ENCODE measurements around the gene KRTAP1-3.

Gene KRTAP1-3

GRCh38 chr17:40997361-40997760, 37.3 kb downstream of the KRTAP1-3 start:
- H2BK12ac ChIP-seq (ENCODE audit: low read length) = no peak overlapping the region
- H3K4me2 ChIP-seq (ENCODE audit: low read length) = no peak overlapping the region
- no peak overlapping the region for H4K8ac ChIP-seq (ENCODE audit: low read depth, low read length)
- H3K23ac ChIP-seq (ENCODE audit: low read length) = no peak overlapping the region
- H3K9ac ChIP-seq (ENCODE audit: low read length) = no peak overlapping the region
- no peak overlapping the region for H3K27ac ChIP-seq (ENCODE audit: low read depth, low read length)
- H3K36me3 ChIP-seq (ENCODE audit: control insufficient read depth in 1 of 2, insufficient read depth in 2 of 2, low read length in 2 of 2) = no peaks in the 10 kb centered on the region
- H3K79me2 ChIP-seq (ENCODE audit: control insufficient read depth, insufficient read depth, low read length, poor library complexity) = no peaks in the 10 kb centered on the region
- no peak overlapping the region for H3K14ac ChIP-seq (ENCODE audit: low read length)
- no peaks in the 10 kb centered on the region for H3K9me3 ChIP-seq (ENCODE audit: insufficient read depth, low read depth, low read length)
- no peak overlapping the region for H3K4me3 ChIP-seq (ENCODE audit: low read depth, low read length)
- no peak overlapping the region for H2AK5ac ChIP-seq (ENCODE audit: low read length)
- H3K4me1 ChIP-seq (ENCODE audit: control insufficient read depth in 1 of 2, insufficient read depth in 2 of 2, low read length in 2 of 2) = no peaks in the 10 kb centered on the region
- H3K27me3 ChIP-seq (ENCODE audit: insufficient read depth, low read length) = no peaks in the 10 kb centered on the region
- no peak overlapping the region for H2AFZ ChIP-seq (ENCODE audit: insufficient read depth, low read length, poor library complexity)
- no peak overlapping the region for H3K4ac ChIP-seq (ENCODE audit: low read depth, low read length)
- no peak overlapping the region for H2BK5ac ChIP-seq (ENCODE audit: low read depth, low read length, poor library complexity)
- no peak overlapping the region for H2BK120ac ChIP-seq (ENCODE audit: insufficient read depth, low read length, poor library complexity)
- H3K79me1 ChIP-seq (ENCODE audit: low read length) = no peaks in the 10 kb centered on the region
- no peak overlapping the region for H4K12ac ChIP-seq (ENCODE audit: low read depth, low read length)
- H4K91ac ChIP-seq (ENCODE audit: low read depth, low read length) = no peak overlapping the region
- whole genome bisulfite sequencing (ENCODE audit: extremely low coverage, insufficient coverage, insufficient read length) = no CpG with 5 or more reads among the region's 2 CpGs
- no peak for DNase-seq
- H3K18ac ChIP-seq (ENCODE audit: low read length) = no peak overlapping the region

- H4K8ac ChIP-seq (ENCODE audit: low read depth, low read length) = no peak overlapping the region
- no peak overlapping the region for H4K91ac ChIP-seq (ENCODE audit: low read depth, low read length)
- H2BK5ac ChIP-seq (ENCODE audit: low read depth, low read length, poor library complexity) = no peak overlapping the region
- H2AFZ ChIP-seq (ENCODE audit: insufficient read depth, low read length, poor library complexity) = no peak overlapping the region
- H3K79me1 ChIP-seq (ENCODE audit: low read length) = no peaks in the 10 kb centered on the region
- no peak overlapping the region for H3K27ac ChIP-seq (ENCODE audit: low read depth, low read length)
- DNase-seq = no peak
- H3K4me1 ChIP-seq (ENCODE audit: control insufficient read depth in 1 of 2, insufficient read depth in 2 of 2, low read length in 2 of 2) = no peaks in the 10 kb centered on the region
- H3K4ac ChIP-seq (ENCODE audit: low read depth, low read length) = no peak overlapping the region
- H3K9me3 ChIP-seq (ENCODE audit: insufficient read depth, low read depth, low read length) = no peaks in the 10 kb centered on the region
- no peak overlapping the region for H2AK5ac ChIP-seq (ENCODE audit: low read length)
- H3K36me3 ChIP-seq (ENCODE audit: control insufficient read depth in 1 of 2, insufficient read depth in 2 of 2, low read length in 2 of 2) = no peaks in the 10 kb centered on the region
- H3K4me2 ChIP-seq (ENCODE audit: low read length) = no peak overlapping the region
- H2BK120ac ChIP-seq (ENCODE audit: insufficient read depth, low read length, poor library complexity) = no peak overlapping the region
- H3K79me2 ChIP-seq (ENCODE audit: control insufficient read depth, insufficient read depth, low read length, poor library complexity) = no peaks in the 10 kb centered on the region
- no peak overlapping the region for H2BK12ac ChIP-seq (ENCODE audit: low read length)
- H3K27me3 ChIP-seq (ENCODE audit: insufficient read depth, low read length) = no peaks in the 10 kb centered on the region
- no CpG with 5 or more reads among the region's 4 CpGs for WGBS (ENCODE audit: extremely low coverage, insufficient coverage, insufficient read length)
- H3K14ac ChIP-seq (ENCODE audit: low read length) = no peak overlapping the region
- H3K9ac ChIP-seq (ENCODE audit: low read length) = no peak overlapping the region
- no peak overlapping the region for H3K4me3 ChIP-seq (ENCODE audit: low read depth, low read length)
- H3K23ac ChIP-seq (ENCODE audit: low read length) = no peak overlapping the region
- H3K18ac ChIP-seq (ENCODE audit: low read length) = no peak overlapping the region
- H4K12ac ChIP-seq (ENCODE audit: low read depth, low read length) = no peak overlapping the region
Observed at GRCh38 chr17:40996829-40997228, 37.8 kb downstream of the KRTAP1-3 start.

GRCh38 chr17:40995116-40995515, 39.6 kb downstream of the KRTAP1-3 start:
- no peak overlapping the region for H3K14ac ChIP-seq (ENCODE audit: low read length)
- H2AFZ ChIP-seq (ENCODE audit: insufficient read depth, low read length, poor library complexity) = no peak overlapping the region
- H3K79me1 ChIP-seq (ENCODE audit: low read length) = no peaks in the 10 kb centered on the region
- H3K27ac ChIP-seq (ENCODE audit: low read depth, low read length) = no peak overlapping the region
- no peak overlapping the region for H3K4me3 ChIP-seq (ENCODE audit: low read depth, low read length)
- no peak overlapping the region for H3K4ac ChIP-seq (ENCODE audit: low read depth, low read length)
- H3K18ac ChIP-seq (ENCODE audit: low read length) = no peak overlapping the region
- no peak overlapping the region for H2AK5ac ChIP-seq (ENCODE audit: low read length)
- H3K23ac ChIP-seq (ENCODE audit: low read length) = no peak overlapping the region
- no peak overlapping the region for H4K8ac ChIP-seq (ENCODE audit: low read depth, low read length)
- no peak overlapping the region for H4K91ac ChIP-seq (ENCODE audit: low read depth, low read length)
- H3K9ac ChIP-seq (ENCODE audit: low read length) = no peak overlapping the region
- H3K4me2 ChIP-seq (ENCODE audit: low read length) = no peak overlapping the region
- H2BK120ac ChIP-seq (ENCODE audit: insufficient read depth, low read length, poor library complexity) = no peak overlapping the region
- no peak overlapping the region for H2BK5ac ChIP-seq (ENCODE audit: low read depth, low read length, poor library complexity)
- no peaks in the 10 kb centered on the region for H3K27me3 ChIP-seq (ENCODE audit: insufficient read depth, low read length)
- no CpG with 5 or more reads among the region's 1 CpG for WGBS (ENCODE audit: extremely low coverage, insufficient coverage, insufficient read length)
- H3K79me2 ChIP-seq (ENCODE audit: control insufficient read depth, insufficient read depth, low read length, poor library complexity) = no peaks in the 10 kb centered on the region
- H4K12ac ChIP-seq (ENCODE audit: low read depth, low read length) = no peak overlapping the region
- H2BK12ac ChIP-seq (ENCODE audit: low read length) = no peak overlapping the region
- no peaks in the 10 kb centered on the region for H3K4me1 ChIP-seq (ENCODE audit: control insufficient read depth in 1 of 2, insufficient read depth in 2 of 2, low read length in 2 of 2)
- H3K36me3 ChIP-seq (ENCODE audit: control insufficient read depth in 1 of 2, insufficient read depth in 2 of 2, low read length in 2 of 2) = no peaks in the 10 kb centered on the region
- DNase-seq = no peak
- H3K9me3 ChIP-seq (ENCODE audit: insufficient read depth, low read depth, low read length) = no peaks in the 10 kb centered on the region

GRCh38 chr17:40993839-40994238, 40.8 kb downstream of the KRTAP1-3 start, which contains the start of gene KRTAP3-3:
TSS of gene KRTAP3-3 (minus strand) at chr17:40994164. CDS start at chr17:40994097, 67 bp downstream.
- WGBS (ENCODE audit: extremely low coverage, insufficient coverage, insufficient read length) = no CpG with 5 or more reads among the region's 4 CpGs
- Histone ChIP-seq H3K4ac (ENCODE audit: low read depth, low read length) (no peak within 1 kb of the TSS), H3K4me1 (ENCODE audit: control insufficient read depth in 1 of 2, insufficient read depth in 2 of 2, low read length in 2 of 2) (no peaks in the 10 kb centered on the region), H3K79me1 (ENCODE audit: low read length) (no peaks in the 10 kb centered on the region), H2BK5ac (ENCODE audit: low read depth, low read length, poor library complexity) (no peak within 1 kb of the TSS), H4K8ac (ENCODE audit: low read depth, low read length) (no peak within 1 kb of the TSS), H4K91ac (ENCODE audit: low read depth, low read length) (no peak within 1 kb of the TSS), H2BK12ac (ENCODE audit: low read length) (no peak within 1 kb of the TSS), H4K12ac (ENCODE audit: low read depth, low read length) (no peak within 1 kb of the TSS), H3K4me2 (ENCODE audit: low read length) (no peak within 1 kb of the TSS), H3K23ac (ENCODE audit: low read length) (no peak within 1 kb of the TSS), H3K9ac (ENCODE audit: low read length) (no peak within 1 kb of the TSS), H3K18ac (ENCODE audit: low read length) (no peak within 1 kb of the TSS), H3K27ac (ENCODE audit: low read depth, low read length) (no peak within 1 kb of the TSS), H3K36me3 (ENCODE audit: control insufficient read depth in 1 of 2, insufficient read depth in 2 of 2, low read length in 2 of 2) (no peaks in the 10 kb centered on the region), H3K4me3 (ENCODE audit: low read depth, low read length) (no peak within 1 kb of the TSS), H3K14ac (ENCODE audit: low read length) (no peak within 1 kb of the TSS), H3K79me2 (ENCODE audit: control insufficient read depth, insufficient read depth, low read length, poor library complexity) (no peaks in the 10 kb centered on the region), H2BK120ac (ENCODE audit: insufficient read depth, low read length, poor library complexity) (no peak within 1 kb of the TSS), H3K27me3 (ENCODE audit: insufficient read depth, low read length) (no peaks in the 10 kb centered on the region), H3K9me3 (ENCODE audit: insufficient read depth, low read depth, low read length) (no peaks in the 10 kb centered on the region), H2AK5ac (ENCODE audit: low read length) (no peak within 1 kb of the TSS), H2AFZ (ENCODE audit: insufficient read depth, low read length, poor library complexity) (no peak within 1 kb of the TSS)
- DNase-seq = no peak
